ENCODE results near the gene CLIP4.

DNA sequence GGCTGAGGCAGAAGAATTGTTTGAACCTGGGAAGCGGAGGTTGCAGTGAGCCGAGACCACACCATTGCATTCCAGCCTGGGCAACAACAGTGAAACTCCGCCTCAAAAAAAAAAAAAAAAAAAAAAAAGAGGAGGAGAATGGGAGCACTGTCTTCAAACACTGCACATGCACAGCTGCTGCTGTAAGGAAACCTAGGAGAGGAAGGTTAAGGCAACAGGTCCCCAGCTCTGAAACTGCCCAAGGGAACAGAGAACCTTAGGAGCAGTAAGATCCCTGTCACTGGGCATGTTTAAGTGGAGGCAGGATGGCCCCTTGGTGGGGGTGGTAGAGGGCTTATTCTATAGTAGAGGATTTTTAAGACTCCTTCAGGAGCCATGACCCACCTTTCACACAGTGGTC is 111.2 kb downstream of the CLIP4 start:
- TF ChIP-seq, protein P1, sequence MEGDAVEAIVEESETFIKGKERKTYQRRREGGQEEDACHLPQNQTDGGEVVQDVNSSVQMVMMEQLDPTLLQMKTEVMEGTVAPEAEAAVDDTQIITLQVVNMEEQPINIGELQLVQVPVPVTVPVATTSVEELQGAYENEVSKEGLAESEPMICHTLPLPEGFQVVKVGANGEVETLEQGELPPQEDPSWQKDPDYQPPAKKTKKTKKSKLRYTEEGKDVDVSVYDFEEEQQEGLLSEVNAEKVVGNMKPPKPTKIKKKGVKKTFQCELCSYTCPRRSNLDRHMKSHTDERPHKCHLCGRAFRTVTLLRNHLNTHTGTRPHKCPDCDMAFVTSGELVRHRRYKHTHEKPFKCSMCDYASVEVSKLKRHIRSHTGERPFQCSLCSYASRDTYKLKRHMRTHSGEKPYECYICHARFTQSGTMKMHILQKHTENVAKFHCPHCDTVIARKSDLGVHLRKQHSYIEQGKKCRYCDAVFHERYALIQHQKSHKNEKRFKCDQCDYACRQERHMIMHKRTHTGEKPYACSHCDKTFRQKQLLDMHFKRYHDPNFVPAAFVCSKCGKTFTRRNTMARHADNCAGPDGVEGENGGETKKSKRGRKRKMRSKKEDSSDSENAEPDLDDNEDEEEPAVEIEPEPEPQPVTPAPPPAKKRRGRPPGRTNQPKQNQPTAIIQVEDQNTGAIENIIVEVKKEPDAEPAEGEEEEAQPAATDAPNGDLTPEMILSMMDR (IDR thresholded peaks at IDR 0.05) = no peak
- TF ChIP-seq, protein P2, sequence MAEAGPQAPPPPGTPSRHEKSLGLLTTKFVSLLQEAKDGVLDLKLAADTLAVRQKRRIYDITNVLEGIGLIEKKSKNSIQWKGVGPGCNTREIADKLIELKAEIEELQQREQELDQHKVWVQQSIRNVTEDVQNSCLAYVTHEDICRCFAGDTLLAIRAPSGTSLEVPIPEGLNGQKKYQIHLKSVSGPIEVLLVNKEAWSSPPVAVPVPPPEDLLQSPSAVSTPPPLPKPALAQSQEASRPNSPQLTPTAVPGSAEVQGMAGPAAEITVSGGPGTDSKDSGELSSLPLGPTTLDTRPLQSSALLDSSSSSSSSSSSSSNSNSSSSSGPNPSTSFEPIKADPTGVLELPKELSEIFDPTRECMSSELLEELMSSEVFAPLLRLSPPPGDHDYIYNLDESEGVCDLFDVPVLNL (CRISPR knock-in tag; IDR thresholded peaks at IDR 0.05; ENCODE audit: borderline replicate concordance, low read depth) = no peak
- TF ChIP-seq, protein P3, sequence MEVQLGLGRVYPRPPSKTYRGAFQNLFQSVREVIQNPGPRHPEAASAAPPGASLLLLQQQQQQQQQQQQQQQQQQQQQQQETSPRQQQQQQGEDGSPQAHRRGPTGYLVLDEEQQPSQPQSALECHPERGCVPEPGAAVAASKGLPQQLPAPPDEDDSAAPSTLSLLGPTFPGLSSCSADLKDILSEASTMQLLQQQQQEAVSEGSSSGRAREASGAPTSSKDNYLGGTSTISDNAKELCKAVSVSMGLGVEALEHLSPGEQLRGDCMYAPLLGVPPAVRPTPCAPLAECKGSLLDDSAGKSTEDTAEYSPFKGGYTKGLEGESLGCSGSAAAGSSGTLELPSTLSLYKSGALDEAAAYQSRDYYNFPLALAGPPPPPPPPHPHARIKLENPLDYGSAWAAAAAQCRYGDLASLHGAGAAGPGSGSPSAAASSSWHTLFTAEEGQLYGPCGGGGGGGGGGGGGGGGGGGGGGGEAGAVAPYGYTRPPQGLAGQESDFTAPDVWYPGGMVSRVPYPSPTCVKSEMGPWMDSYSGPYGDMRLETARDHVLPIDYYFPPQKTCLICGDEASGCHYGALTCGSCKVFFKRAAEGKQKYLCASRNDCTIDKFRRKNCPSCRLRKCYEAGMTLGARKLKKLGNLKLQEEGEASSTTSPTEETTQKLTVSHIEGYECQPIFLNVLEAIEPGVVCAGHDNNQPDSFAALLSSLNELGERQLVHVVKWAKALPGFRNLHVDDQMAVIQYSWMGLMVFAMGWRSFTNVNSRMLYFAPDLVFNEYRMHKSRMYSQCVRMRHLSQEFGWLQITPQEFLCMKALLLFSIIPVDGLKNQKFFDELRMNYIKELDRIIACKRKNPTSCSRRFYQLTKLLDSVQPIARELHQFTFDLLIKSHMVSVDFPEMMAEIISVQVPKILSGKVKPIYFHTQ (CRISPR knock-in tag; IDR thresholded peaks at IDR 0.05) = no peak
- TF ChIP-seq FOXP1 (CRISPR knock-in tag; IDR thresholded peaks at IDR 0.05; ENCODE audit: borderline replicate concordance) = no peak
